GM21381 (cell line): ENCODE measurements around the gene SLC7A8.

Source experiments
- ATAC-seq: cut with Tn5 transposase; IDR thresholded peaks from one replicate; pipeline ENCODE4 v1.9.1; 2021; ENCODE audit warnings: mild to moderate bottlenecking, moderate library complexity; ENCODE audit not compliant: unreplicated experiment

SLC7A8 gene

GRCh38 chr14:23159532-23159931 is 23.9 kb downstream of the SLC7A8 start:
- ATAC-seq, result no peak

GRCh38 chr14:23158779-23159178 is 24.7 kb downstream of the SLC7A8 start:
- ATAC-seq, result no peak

- no peak for ATAC-seq
Observed at GRCh38 chr14:23154964-23155587, 28.4 kb downstream of the SLC7A8 start.

- no peak for ATAC-seq
Observed at GRCh38 chr14:23153851-23154796, 29.3 kb downstream of the SLC7A8 start.

GRCh38 chr14:23151342-23151741 is 32.1 kb downstream of the SLC7A8 start:
- ATAC-seq, result no peak

- ATAC-seq, result no peak
Observed at GRCh38 chr14:23149745-23150144, 33.7 kb downstream of the SLC7A8 start.

- no peak for ATAC-seq
Observed at GRCh38 chr14:23148591-23149249, 34.7 kb downstream of the SLC7A8 start.

GRCh38 chr14:23147676-23148075 is 35.8 kb downstream of the SLC7A8 start:
- no peak for ATAC-seq

GRCh38 chr14:23146980-23147379 is 36.5 kb downstream of the SLC7A8 start:
- ATAC-seq, result no peak

GRCh38 chr14:23146351-23146910 is 37.0 kb downstream of the SLC7A8 start:
- ATAC-seq, result no peak

- ATAC-seq, result no peak
Observed at GRCh38 chr14:23145794-23146350, 37.6 kb downstream of the SLC7A8 start.

- no peak for ATAC-seq
Observed at GRCh38 chr14:23143911-23144310, 39.5 kb downstream of the SLC7A8 start.

- ATAC-seq, result no peak
Observed at GRCh38 chr14:23142826-23143225, 40.6 kb downstream of the SLC7A8 start.

GRCh38 chr14:23141706-23142444 is 41.6 kb downstream of the SLC7A8 start:
- no peak for ATAC-seq

GRCh38 chr14:23140371-23140770 is 43.1 kb downstream of the SLC7A8 start:
- no peak for ATAC-seq

- ATAC-seq, result no peak
Observed at GRCh38 chr14:23139874-23140273, 43.6 kb downstream of the SLC7A8 start.

- no peak for ATAC-seq
Observed at GRCh38 chr14:23137813-23138535, 45.5 kb downstream of the SLC7A8 start.

- no peak for ATAC-seq
Observed at GRCh38 chr14:23137192-23137812, 46.2 kb downstream of the SLC7A8 start.

- no peak for ATAC-seq
Observed at GRCh38 chr14:23136566-23137133, 46.8 kb downstream of the SLC7A8 start.
